Ovary (tissue), 3 donors: ENCODE results near the gene ENTPD8.

Experiments
- POLR2A ChIP-seq: fragments of 450-650 bp; IDR thresholded peaks from one replicate; pipeline ENCODE4 v1.6.1; 2017; ENCODE audit warnings: antibody characterized with exemption, mild to moderate bottlenecking, moderate library complexity
- TF ChIP-seq, protein P1 (sequence below), 3 donors: fragments of 450-650 bp in 2 of 3; fragments of 200-600 bp in 1 of 3; IDR thresholded peaks; one replicate each; pipeline versions ENCODE4 v1.5.1 to v1.8.0; 2016 to 2022; ENCODE audit warnings: antibody characterized with exemption in 3 of 3, mild to moderate bottlenecking in 1 of 3
- donor health status: DM: no; HTN: no; CAD: no.

DNA sequence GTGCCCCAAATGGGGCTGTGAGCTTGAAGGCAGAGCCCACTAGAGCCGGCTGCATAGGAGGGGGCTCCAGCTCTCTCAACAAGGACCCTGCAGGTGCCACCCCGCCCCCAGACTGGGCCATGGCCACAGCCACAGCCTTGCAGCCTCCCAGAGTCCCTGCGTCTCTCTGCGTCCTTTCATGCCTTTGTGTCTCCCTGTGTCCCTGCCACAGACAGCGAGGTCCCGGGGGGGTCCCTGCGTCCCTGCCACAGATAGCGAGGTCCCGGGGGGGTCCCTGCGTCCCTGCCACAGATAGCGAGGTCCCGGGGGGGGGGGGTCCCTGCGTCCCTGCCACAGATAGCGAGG, 11.6 kb downstream of the ENTPD8 start:
- TF ChIP-seq, protein P1, sequence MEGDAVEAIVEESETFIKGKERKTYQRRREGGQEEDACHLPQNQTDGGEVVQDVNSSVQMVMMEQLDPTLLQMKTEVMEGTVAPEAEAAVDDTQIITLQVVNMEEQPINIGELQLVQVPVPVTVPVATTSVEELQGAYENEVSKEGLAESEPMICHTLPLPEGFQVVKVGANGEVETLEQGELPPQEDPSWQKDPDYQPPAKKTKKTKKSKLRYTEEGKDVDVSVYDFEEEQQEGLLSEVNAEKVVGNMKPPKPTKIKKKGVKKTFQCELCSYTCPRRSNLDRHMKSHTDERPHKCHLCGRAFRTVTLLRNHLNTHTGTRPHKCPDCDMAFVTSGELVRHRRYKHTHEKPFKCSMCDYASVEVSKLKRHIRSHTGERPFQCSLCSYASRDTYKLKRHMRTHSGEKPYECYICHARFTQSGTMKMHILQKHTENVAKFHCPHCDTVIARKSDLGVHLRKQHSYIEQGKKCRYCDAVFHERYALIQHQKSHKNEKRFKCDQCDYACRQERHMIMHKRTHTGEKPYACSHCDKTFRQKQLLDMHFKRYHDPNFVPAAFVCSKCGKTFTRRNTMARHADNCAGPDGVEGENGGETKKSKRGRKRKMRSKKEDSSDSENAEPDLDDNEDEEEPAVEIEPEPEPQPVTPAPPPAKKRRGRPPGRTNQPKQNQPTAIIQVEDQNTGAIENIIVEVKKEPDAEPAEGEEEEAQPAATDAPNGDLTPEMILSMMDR (IDR thresholded peaks at IDR 0.05) = no peak
- TF ChIP-seq POLR2A = no peak
